Activated CD4-positive, alpha-beta T cell treated with anti-CD3 and anti-CD28 coated beads, Interleukin-2, Interleukin-4, amounts not matched to agents 100 ng/mL and 50 ng/mL, durations not matched to agents 16 hours and 8 hours (primary cell): ENCODE measurements around the gene CARD16.
"Not testable (repeated sequence)": the region's sequence is repeated elsewhere in the genome, so short reads cannot be mapped to it uniquely, and the experiment has no call there.

Experiments
- DNase-seq: peaks from one replicate; pipeline ENCODE4 v3.0.0-alpha.2; 2020; ENCODE audit warnings: low spot score

The CARD16 gene

DNA sequence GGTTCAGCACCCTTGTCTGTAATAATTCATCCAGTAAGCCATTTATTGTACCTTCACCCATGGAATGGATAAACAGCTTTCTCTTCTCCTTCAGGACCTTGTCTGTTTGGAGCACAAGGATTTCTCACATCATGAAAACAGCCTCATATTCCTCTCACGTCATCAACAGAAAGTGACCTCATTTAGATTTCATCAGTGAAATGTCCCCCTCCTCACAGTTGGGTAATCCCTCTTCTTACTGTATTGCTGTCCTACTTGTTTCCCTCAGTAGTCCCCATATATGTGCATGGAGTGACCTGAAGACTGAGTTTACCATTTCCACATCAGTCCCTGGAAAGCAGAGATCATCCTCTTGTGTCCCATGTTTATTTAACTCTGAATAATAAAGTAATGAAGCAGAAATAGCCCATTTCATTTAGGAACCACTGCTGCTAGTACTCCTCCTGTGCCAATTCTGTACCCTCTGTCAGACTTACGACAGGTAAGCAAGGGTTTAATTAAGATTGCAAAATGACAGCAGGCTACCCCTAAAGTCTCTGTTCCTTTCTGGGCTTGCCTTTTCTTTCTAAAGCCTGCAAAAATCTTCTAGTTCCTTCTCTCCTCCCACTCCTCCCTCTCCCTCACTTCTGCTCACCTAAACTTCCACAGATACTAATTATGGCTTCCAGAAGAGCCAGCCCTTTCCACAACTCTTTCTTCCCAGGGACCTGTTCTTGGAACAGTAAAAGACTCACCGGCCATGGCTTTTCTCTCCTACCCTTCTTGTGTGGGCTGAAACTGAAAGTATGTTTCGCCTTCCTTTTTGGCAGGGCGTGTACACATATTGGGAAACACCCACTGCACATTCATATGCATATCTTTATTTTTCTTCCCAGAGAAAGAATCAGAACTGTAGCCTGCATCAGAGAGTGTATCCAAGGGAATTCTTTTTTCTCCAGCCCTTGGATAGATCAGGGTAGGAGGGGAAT is at the start of gene CARD16:
Gene CARD16 (minus strand): TSS at position 779 of the 968 bp plus-strand sequence. CDS start 38 bp downstream, at position 741.
- DNase-seq = peak; percentile 70

DNA sequence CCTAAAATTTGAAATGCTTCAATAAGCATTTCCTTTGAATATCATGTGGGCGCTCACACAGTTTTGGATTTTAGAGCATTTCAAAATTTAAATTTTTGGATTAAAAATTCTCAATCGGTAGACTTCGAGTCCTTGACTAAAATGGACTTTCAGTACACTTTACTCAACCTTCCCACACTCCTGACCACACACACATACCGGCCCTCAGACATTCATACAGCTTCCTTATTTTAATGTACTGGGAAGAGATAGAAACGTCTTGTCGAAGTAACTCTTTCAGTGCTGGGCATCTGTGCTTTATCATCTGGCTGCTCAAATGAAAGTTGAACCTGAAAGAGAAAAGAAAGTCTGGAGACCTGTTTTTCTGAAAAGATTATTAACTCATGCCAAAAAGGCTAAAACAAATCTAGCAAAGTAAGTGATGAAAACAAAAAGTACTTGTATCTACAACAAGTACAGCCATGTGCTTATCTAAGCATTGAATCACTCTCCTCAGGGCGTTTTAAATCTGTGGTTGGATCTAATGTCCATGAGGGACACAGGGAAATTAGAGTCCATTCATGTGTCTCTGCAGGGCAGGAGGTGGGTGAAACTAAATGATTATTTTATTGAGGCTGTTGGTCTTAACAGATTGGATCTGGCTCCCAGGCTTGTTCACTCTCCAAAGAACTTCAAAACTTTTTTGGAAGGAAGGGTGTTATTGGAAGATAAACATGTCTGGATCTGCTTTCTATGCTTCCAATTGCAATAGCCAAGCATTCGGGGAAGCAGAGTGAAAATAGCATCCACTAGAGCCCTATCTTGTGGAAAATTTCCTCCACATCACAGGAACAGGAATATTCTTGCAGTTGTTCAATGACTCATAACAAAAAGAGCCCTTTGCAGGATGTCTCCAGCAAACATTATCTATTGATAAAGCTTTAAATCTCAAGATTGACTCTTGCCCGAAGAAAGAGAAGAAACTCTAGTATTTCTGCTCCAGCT is 47.4 kb upstream of the CARD16 start:
- DNase-seq = no peak

DNA sequence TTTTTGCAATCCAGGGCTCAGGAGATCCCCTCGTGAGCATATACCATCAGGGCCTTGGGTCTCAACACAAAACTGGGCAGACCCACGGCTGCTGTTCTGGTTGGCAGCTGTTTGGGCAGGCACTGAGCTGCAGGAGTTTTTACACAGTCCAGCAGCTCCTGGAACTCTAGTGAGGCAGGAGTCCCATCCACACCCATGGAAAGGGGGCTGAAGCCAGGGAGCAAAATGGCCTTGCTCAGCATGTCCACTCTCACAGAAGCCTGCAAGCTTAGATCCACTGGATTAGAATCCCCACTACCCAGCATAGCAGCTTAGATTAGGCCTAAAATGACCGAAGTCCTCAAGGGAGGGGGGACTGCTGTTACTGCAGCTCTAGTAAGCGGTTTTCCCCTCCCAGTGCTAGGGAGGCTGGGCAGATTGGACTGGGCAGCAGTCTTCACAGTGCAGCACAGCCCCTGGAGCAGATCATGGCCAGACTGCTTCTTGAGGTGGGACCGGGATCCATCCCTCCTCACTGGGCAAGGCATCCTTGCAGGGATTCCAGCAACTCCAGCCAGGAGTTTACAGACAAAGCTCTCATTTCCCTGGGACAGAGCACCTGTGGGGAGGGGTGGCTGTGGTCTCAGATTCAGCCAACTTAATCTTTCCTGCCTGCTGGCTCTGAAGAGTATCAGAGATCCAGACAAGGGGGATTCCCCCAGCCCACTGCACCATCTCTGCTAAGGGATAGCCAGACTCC is 36.4 kb upstream of the CARD16 start:
- DNase-seq = no peak

DNA sequence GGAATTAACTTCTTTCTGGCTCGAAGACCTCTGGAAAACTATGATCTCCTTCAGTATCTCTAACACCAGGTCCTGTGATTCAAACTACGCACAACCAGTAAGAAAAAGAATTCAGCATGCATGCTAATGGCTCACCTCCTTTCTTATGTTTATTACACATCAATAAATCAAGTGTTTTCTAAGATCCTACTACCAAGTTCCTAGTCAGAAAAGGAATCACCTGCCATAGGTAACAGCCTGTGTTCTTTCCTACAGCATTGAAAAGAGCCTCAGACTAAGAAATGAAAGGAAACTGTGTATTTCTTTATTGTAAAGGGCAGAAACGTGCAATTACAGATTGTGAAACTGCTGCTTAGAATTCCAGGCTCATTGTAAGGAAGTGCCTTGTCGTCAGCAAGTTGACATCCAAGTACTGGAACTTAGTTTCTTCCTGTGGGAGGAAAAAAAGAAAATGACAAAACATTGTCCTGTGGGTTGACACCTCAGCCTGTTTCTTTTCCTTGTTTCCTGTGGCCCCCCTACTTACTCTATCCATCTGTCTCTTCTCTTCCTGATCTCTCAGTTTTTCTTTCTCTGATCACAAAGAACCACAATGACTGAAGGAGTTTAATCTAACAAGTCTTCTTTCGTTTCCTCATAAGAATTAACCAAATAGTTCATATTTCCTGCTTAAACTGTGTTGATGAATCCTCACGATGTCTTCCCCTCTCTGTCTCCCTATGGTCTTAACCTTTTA is 35.2 kb upstream of the CARD16 start:
- DNase-seq = not testable (repeated sequence)

DNA sequence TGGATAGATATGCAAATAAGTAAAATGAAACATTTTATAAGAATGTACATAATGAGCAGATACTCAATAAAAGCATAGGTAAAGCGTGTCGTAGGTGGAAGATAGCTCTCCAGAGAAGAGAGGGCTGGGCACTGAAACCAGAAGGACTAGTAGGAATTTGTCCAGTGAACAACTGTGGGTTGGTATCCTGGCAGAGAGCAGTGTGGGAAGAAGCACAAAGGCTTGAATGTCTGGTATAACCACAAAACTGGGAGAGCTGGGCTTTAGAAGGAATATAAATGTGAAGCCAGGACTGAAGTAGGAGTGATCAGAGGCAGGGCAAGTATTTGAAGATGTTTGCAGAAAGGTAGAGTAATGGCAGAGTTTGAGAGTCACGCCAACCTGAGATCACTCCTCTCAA is 33.1 kb upstream of the CARD16 start:
- DNase-seq = no peak

DNA sequence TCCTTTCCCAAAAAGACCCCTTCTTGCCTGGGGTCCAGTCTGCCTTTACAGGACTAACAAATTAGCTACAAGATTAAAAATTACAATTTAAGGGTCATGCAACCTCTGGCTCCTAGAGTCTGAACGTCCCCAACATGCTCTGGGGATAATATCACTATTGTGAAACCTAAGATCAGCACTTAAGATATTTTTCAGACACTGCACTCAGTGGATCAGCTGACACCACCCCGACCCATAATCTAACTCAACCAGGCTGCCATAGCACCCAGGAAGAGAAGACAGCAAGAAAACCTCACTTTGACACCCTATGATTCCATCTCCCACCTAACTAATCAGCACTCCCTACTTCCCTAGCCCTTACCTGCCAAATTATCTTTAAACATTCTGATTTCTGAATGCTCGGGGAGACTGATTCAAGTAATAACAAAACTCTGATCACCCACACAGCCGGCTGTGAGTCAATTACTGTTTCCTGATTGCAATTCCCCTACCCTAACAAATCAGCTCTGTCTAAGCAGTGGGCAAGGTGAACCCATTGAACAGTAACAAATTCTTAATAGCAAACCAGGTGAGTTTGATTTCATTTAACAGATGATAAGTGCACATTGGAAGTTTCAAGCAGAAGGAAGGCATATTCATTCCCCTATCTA is 32.1 kb upstream of the CARD16 start:
- DNase-seq = peak; percentile 72

DNA sequence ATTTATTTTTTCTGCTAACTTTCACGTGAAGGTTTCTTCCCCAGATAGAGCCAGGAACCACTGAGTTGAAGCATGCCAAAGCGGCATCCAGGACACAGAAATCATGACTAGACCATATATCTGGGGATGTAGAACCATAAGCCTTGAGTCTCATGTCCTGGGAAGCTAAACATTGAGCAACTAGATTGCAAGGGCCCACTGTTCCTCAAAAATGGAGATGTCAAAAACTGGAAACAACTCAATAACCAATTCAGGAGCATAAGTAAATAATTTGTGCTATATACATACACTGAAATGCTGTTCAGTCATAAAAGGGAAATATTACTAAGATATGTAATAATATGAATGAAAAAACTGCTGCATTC is 29.0 kb upstream of the CARD16 start:
- no peak for DNase-seq

DNA sequence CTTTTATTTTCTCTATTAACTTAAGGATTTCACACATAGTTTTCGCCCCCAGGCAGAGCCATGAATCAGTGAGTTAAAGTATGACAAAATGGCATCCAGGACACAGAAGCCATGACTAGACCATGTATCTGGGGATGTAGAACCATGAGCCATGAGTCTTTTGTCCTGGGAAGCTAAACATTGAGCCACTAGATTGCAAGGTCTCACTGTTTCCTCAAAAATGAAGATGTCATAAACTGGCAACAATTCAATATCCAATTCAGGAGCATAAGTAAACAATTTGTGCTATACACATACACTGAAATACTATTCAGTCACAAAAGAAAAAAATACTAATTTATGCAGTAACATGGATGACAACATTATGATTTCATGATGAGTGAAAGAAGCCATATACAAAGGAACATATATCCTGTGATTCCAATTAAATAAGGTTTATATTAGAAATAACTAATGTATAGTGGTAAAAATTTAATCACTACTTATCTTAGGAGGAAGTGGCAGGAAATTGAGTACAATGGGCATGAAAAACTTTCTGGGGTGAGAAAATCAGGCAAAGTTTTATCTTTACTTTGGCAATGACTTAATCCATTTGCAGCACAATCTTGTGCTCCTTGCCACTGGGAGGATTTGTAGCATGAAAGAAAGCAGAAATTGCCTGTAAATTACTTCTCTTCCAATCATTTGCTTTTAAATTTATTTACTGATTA is 28.5 kb upstream of the CARD16 start:
- DNase-seq = no peak

DNA sequence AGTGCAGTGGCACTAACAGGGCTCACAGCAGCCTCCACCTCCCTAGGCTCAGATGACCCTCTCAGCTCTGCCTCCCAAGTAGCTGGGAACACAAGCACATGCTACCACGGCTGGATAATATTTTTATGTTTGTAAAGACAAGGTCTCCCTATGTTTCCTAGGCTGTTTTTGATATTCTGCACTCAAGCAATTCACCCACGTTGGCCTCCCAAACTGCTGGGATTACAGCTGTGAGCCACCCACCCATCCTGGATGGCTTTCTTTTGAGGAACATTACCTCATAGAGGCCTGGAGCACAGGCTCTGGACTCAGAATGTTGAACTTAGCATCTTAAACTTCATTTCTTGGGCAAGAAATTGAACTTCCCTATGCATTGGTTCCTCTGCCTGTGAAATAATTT is 26.9 kb upstream of the CARD16 start:
- DNase-seq = not testable (repeated sequence)

DNA sequence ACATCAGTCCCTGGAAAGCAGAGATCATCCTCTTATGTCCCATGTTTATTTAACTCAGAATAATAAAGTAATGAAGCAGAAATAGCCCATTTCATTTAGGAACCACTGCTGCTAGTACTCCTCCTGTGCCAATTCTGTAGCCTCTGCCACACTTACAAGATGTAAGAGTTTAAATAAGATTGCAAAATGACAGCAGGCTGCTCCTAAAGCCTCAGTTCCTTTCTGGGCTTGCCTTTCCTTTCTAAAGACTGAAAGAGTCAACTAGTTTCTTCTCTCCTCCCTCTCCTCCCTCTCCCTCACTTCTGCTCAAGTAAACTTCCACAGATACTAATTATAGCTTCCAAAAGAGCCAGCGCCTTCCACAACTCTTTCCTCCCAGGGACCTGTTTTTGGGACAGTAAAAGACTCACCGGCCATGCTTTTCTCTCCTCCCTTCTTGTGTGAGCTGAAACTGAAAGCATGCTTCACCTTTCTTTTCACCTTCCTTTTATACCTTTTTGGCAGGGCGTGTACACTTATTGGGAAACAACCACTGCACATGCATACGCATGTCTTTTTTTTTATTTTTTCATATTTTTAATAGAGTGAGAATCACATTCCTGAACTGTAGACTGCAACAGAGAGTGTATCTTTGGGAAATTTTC is 26.1 kb upstream of the CARD16 start:
- no peak for DNase-seq

DNA sequence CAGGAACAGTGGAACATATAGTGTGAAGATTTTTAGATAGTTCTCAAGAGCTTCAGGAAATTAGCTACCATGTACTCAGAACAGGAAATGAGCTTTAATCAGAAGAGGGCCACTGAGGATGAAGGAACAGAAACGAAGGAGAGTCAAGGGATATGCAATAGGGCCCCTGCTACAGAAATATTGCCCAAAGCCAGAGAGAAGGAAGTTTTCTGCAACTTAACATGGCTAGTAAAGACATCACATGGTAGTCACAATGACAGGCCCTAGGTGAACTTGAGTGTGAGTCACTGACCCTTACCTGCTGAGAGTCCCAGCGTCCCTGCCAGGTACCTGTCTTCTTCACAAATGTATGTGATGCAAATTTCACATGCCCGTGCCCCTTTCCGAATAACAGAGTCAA is 25.2 kb upstream of the CARD16 start:
- no peak for DNase-seq

DNA sequence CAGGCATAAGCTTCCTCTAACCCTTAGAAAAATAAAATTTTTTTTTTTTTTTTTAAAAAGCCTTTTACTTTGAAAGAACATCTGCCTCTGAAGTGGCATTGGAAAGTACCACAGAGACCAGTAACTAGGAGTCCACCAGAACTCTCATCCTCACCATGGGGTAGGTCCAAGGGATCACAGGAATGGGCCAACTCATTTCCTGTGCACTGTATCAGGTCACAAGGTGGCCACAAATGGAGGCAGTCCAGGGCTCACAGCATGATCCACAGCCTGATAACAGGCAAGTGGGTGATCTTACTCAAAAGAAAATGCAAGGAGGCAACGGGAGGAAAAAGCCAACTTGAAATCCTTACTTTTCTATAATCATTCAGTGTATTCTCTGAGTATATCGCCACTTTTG is 24.6 kb upstream of the CARD16 start:
- not testable (repeated sequence) for DNase-seq

DNA sequence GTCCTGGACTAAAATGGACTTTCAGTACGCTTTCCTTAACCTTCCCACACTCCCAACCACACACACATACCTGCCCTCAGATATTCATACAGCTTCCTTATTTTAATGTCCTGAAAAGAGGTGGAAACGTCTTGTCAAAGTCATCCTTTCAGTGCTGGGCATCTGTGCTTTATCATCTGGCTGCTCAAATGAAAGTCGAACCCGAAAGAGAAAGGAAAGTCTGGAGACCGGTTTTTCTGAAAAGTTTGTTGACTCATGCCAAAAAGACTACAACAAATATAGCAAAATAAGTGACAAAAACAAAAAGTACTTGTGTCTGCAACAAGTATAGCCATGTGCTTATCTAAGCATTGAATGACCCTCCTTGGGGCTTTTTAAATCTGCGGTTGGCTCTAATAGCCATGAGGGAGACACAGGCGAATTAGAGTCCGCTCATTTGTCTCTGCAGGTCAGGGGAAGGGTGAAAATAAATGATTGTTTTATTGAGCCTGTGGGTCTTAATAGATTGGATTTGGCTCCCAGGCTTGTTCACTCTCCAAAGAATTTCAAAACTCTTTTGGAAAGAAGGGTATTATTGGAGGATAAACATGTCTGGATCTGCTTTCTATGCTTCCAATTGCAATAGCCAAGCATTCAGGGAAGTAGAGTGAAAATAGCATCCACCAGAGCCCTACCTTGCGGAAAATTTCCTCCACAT is 18.3 kb upstream of the CARD16 start:
- not testable (repeated sequence) for DNase-seq

DNA sequence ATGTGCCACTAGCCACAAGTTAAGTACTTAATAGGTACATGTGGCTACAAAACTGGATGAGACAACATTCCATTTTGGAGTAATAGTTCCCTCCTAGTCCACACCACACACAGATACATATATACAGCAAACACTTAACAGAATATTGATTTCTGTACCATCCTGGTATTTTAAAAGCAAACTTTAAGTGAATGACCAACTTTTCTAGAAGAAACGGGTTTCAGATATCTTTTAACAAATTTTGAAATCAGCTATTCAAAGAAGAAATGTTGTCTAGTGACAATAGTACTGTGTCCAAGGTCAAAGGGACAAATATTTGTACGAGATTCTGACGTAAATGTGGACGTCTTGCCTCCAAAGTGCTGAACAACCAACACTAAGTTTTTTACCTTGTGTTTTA is 12.3 kb upstream of the CARD16 start:
- no peak for DNase-seq

DNA sequence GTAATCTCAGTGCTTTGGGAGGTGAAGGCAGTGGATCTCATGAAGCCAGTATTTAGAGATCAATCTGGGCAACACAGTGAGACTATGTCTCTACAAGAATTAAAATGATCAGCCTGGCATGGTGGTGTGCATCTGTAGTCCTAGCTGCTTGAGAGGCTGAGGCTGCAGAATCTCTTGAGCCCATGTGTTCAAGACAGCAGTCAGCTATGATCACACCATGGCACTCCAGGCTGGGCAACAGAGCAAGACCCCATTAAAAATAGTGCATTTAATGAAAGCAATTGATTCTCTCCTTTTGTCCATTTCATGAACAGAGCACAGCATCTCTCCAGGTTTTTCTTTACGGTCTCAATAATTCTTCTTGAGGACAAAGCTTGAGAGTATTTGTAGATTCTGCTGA is 11.3 kb upstream of the CARD16 start:
- no peak for DNase-seq

DNA sequence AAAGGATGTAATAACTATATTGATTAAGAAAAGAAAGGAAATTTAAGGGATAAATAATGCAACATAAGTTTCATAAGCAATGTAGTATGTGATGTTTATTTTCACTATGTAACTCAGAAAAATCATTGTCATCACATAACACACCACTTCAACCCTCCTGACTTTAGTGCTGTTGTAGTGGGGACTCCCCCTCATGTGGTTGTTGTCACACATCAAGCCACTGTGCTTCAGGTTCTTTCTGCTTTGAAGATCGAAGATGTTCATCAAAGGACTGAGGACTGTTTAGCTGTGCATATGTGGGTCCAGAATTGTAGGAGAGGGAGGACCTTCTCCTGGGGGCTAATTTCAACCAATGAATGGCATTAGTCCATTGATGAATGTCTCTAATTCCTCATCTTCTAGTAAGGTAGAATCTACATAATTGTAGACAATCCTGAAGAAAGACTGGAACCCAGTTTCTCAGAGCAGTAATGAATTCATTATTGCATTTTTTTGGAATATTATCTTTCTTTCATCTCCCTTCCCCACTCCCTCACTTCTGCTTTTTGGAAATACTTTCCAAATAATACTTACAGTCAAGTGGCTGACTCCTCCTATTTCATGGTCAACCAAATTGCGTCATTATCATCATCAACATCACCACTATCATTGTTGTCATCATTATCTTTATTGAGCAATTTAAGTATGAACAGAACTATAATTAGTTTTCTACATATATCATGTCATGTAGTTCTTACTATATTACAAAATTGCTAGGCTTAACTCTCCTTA is 9.8 kb upstream of the CARD16 start:
- no peak for DNase-seq

DNA sequence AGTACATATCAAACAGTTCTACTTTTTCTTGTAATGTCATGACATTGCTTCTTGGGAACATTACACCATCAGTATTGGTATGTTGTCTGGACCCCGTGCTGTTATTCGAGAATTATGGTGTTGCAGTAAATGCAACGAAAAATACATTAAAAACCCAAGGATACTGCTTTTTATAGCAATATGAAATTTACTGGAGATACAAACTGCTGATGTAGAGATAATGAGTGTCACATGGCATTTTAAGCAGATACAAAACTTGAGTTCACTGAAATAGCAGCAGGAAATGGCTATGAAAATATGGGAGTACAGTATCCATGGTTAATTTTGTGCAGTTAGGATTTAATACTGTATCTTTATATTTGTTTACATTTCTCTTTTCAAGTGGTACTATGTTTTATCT is 7.4 kb upstream of the CARD16 start:
- DNase-seq = no peak

DNA sequence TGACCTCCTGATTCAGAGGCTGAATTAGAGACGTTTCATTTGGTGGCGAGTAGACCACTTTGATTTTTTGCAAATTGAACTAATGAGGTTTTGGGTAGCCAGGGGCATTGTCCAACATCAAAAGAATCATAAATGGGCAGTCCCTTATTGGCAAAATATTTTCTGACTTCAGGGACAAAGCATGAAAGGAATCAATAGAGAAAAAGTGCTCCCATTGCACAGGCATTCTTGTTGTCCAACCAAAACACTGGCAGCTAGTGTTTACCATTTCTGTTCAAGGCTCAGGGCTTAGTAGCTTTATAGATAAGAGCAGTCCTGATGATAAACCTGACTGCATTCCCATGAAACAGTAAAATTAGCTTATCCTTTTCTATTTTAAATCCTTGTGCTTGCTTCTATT is 6.4 kb upstream of the CARD16 start:
- DNase-seq = no peak
